HepG2 (cell line): ENCODE data around the gene GARIN3. TPM values are rescaled to one million over a fixed set of nuclear protein-coding genes. Genes with fewer than 3 reads are reported as not detected.

Experiments used
- ATAC-seq: fragments of 200-7000 bp; cut with Tn5 transposase; 3 replicates; pipeline ENCODE4 v1.9.1; 2020; ENCODE audit warnings: mild to moderate bottlenecking, moderate library complexity
- BruUV-seq: library from RNA; stranded (reverse); fragments of 400-500 nt; replicated peaks from 2 replicates; lab custom pipeline; 2021; lab: Mats Ljungman, UMichigan
- CTCF ChIA-PET: fragments of 300-600 bp; formaldehyde crosslinking; extraction: SDS; loops from one replicate; lab custom pipeline; 2021; ENCODE audit warnings: low total read pairs, inconsistent platforms, low intra/inter-chr PET ratio; lab: Yijun Ruan, JAX
- POLR2A ChIA-PET: fragments of 350-600 bp; sonication (Branson Sonifier 250); formaldehyde crosslinking; loops from one replicate; lab custom pipeline; 2020; ENCODE audit warnings: antibody characterized with exemption, inconsistent platforms; lab: Yijun Ruan, JAX
- DNase-seq: peaks from one replicate; pipeline ENCODE4 v3.0.0-alpha.2; 2015; ENCODE audit warnings: low spot score
- FAIRE-seq: peaks from 3 replicates; lab custom pipeline; 2011; peaks lifted over from hg19 to GRCh38; lab: Jason Lieb, UNC
- H2AFZ ChIP-seq: one replicate; pipeline ENCODE4 v1.6.1; 2011; ENCODE audit warnings: low read length, inconsistent platforms
- H3K27ac ChIP-seq: fragments of 300-600 bp; 3 replicates; pipeline ENCODE4 v1.8.0; 2011; ENCODE audit warnings: mixed run types, mild to moderate bottlenecking, mixed read lengths, low read length, inconsistent platforms; ENCODE audit not compliant: insufficient read depth; ENCODE audit errors: extremely low read length
- H3K27me3 ChIP-seq, 2 experiments: fragments of 200-600 bp in 1 of 2; 2 replicates in 1 of 2; 3 replicates in 1 of 2; pipeline versions ENCODE4 v1.6.0 to v1.8.0; 2011; ENCODE audit warnings: low read length in 2 of 2, mild to moderate bottlenecking in 2 of 2, moderate library complexity in 2 of 2, inconsistent platforms in 1 of 2; ENCODE audit not compliant: insufficient read depth in 2 of 2, control insufficient read depth in 1 of 2
- H3K36me3 ChIP-seq, 2 experiments: fragments of 200-600 bp in 1 of 2; replicated peaks in 1 of 2; 2 replicates in 1 of 2; 3 replicates in 1 of 2; pipeline versions ENCODE4 v1.5.1 to v1.8.0; 2011; ENCODE audit warnings: low read length in 2 of 2, inconsistent platforms in 1 of 2; ENCODE audit not compliant: insufficient read depth in 2 of 2, control insufficient read depth in 1 of 2
- H3K4me1 ChIP-seq: 2 replicates; pipeline ENCODE4 v1.5.1; 2012; ENCODE audit warnings: low read length, inconsistent platforms; ENCODE audit not compliant: insufficient read depth
- H3K4me2 ChIP-seq: 2 replicates; pipeline ENCODE4 v1.6.0; 2011; ENCODE audit warnings: low read depth, low read length, inconsistent platforms
- H3K4me3 ChIP-seq, 3 experiments: fragments of 200-600 bp in 1 of 3; sonication (generic), shearing (Covaris generic) in 1 of 3; replicated peaks in 1 of 3; 2 replicates each; pipeline ENCODE4 v1.5.1; 2011 to 2016; ENCODE audit warnings: low read length in 3 of 3, inconsistent platforms in 2 of 3, low read depth in 2 of 3, mild to moderate bottlenecking in 2 of 3, control low read depth in 1 of 3, mixed read lengths in 1 of 3; ENCODE audit not compliant: insufficient read depth in 1 of 3
- H3K79me2 ChIP-seq: one replicate; pipeline ENCODE4 v1.6.1; 2011; ENCODE audit warnings: low read length, inconsistent platforms; ENCODE audit not compliant: insufficient read depth
- H3K9ac ChIP-seq: 2 replicates; pipeline ENCODE4 v1.6.0; 2011; ENCODE audit warnings: mild to moderate bottlenecking, low read depth, low read length, inconsistent platforms; ENCODE audit not compliant: insufficient read depth
- H3K9me3 ChIP-seq: 2 replicates; pipeline ENCODE4 v1.5.1; 2012; ENCODE audit warnings: mild to moderate bottlenecking, low read length
- H4K20me1 ChIP-seq: 2 replicates; pipeline ENCODE4 v1.6.0; 2011; ENCODE audit warnings: inconsistent platforms, mild to moderate bottlenecking, low read length, moderate library complexity; ENCODE audit not compliant: insufficient read depth
- ESRRA ChIP-seq: sonication (generic); formaldehyde crosslinking; IDR thresholded peaks from 2 replicates; pipeline ENCODE4 v1.5.1; 2020; ENCODE audit warnings: mild to moderate bottlenecking, low read depth, missing genetic modification reagents
- HNRNPK ChIP-seq: fragments of 200-400 bp; formaldehyde crosslinking; IDR thresholded peaks from 2 replicates; pipeline ENCODE4 v1.6.1; 2018; ENCODE audit warnings: low read length, low read depth, moderate library complexity, mild to moderate bottlenecking; ENCODE audit not compliant: poor library complexity, severe bottlenecking
- ISX ChIP-seq: sonication (generic); formaldehyde crosslinking; conservative IDR thresholded peaks from 2 replicates; pipeline ENCODE4 v1.5.0; 2020; ENCODE audit warnings: missing genetic modification reagents
- MZF1 ChIP-seq: sonication (generic); formaldehyde crosslinking; IDR thresholded peaks from 2 replicates; pipeline ENCODE4 v1.8.1; 2023; ENCODE audit warnings: mild to moderate bottlenecking, missing genetic modification reagents, borderline replicate concordance
- REPIN1 ChIP-seq: sonication (generic); formaldehyde crosslinking; IDR thresholded peaks from 2 replicates; pipeline ENCODE4 v1.8.0; 2022; ENCODE audit warnings: missing genetic modification reagents, low read depth, mild to moderate bottlenecking, borderline replicate concordance
- RFX1 ChIP-seq: fragments of 450-650 bp; IDR thresholded peaks from 2 replicates; pipeline ENCODE4 v1.6.1; 2017
- SAFB2 ChIP-seq: sonication (generic); formaldehyde crosslinking; IDR thresholded peaks from 2 replicates; pipeline ENCODE4 v1.5.1; 2020; ENCODE audit warnings: missing genetic modification reagents, low read depth, mild to moderate bottlenecking, borderline replicate concordance
- SP1 ChIP-seq, 2 experiments: fragments of 450-650 bp in 1 of 2; sonication (generic) in 1 of 2; formaldehyde crosslinking in 1 of 2; IDR thresholded peaks; 2 replicates each; pipeline versions ENCODE4 v1.4.0 to v1.6.1; 2016 to 2020; ENCODE audit warnings: missing genetic modification reagents in 1 of 2
- THYN1 ChIP-seq: sonication (generic); formaldehyde crosslinking; IDR thresholded peaks from 2 replicates; pipeline ENCODE4 v1.8.1; 2023; ENCODE audit warnings: low read depth, mild to moderate bottlenecking, moderate library complexity, missing genetic modification reagents, borderline replicate concordance
- TSC22D2 ChIP-seq: sonication (generic); formaldehyde crosslinking; IDR thresholded peaks from 2 replicates; pipeline ENCODE4 v1.5.1; 2020; ENCODE audit warnings: missing genetic modification reagents, mild to moderate bottlenecking, borderline replicate concordance
- ZNF280D ChIP-seq: sonication (generic); formaldehyde crosslinking; IDR thresholded peaks from 2 replicates; pipeline ENCODE4 v1.5.1; 2020; ENCODE audit warnings: mild to moderate bottlenecking, missing genetic modification reagents
- ZNF83 ChIP-seq: sonication (generic); formaldehyde crosslinking; IDR thresholded peaks from 2 replicates; pipeline ENCODE4 v1.4.0; 2020; ENCODE audit warnings: missing genetic modification reagents, mild to moderate bottlenecking, borderline replicate concordance
- WGBS: methylation state at CpG from one replicate; pipeline ENCODE4 v1.1.6; 2017; ENCODE audit warnings: low lambda C conversion rate; 5-methylcytosine and 5-hydroxymethylcytosine counted together
- in situ Hi-C: cut with HindIII; loops from 2 replicates; pipeline ENCODE4 v1.10.0; 2017; ENCODE audit warnings: low pct_unique_long_range_greater_than_20kb; ENCODE audit not compliant: extremely low pct_ligation_motif_present
- intact Hi-C: fragments of 100-400 bp; cut with micrococcal nuclease; formaldehyde crosslinking; loops from one replicate; pipeline ENCODE4 v1.10.0; 2022; ENCODE audit not compliant: unreplicated experiment
- polyA plus RNA-seq, 8 experiments: library from polyadenylated mRNA; depleted of rRNA in 3 of 8; stranded (reverse) in 7 of 8; unstranded in 1 of 8; fragments of >200 nt; fragmentation: Illumina TruSeq in 4 of 8; extraction: Trizol in 4 of 8; gene quantifications; 2 replicates each; pipeline versions ENCODE4 v1.2.1 to v1.2.3, GENCODE V29; 2011 to 2016; ENCODE audit warnings: low read depth in 4 of 8, missing spikeins in 1 of 8, mixed read lengths in 1 of 8; ENCODE audit not compliant: insufficient read depth in 1 of 8
- total RNA-seq, 5 experiments: library from RNA; depleted of rRNA; stranded (reverse); fragments of >200 nt; fragmentation: Illumina TruSeq; extraction: Trizol; gene quantifications; 2 replicates each; pipeline ENCODE4 v1.2.3, GENCODE V29; 2016; ENCODE audit warnings: low read depth in 1 of 5
- TF ChIP-seq, protein P1 (sequence below): sonication (generic); formaldehyde crosslinking; conservative IDR thresholded peaks from 2 replicates; pipeline ENCODE4 v1.8.0; 2022; ENCODE audit warnings: mild to moderate bottlenecking, moderate library complexity, missing genetic modification reagents

GARIN3 gene
- total and polyA plus RNA-seq, 2 of the 13 experiments (the other 11 are each of a cell fraction or from before 2014, with no cell fraction given) = not detected

- Histone ChIP-seq H3K79me2 (no peaks in the 10 kb centered on the region), H4K20me1 (no peaks in the 10 kb centered on the region), H3K9me3 (no peaks in the 10 kb centered on the region), H3K36me3 (no peaks in the 10 kb centered on the region), H3K4me3 (no peak overlapping the region), H3K9ac (no peak overlapping the region), H3K27me3 (peaks cover 0 to 11% of the 10 kb centered on the region in 2 experiments; a peak in 3 of 5 replicates), H3K27ac (no peak overlapping the region), H3K4me1 (no peaks in the 10 kb centered on the region), H2AFZ (no peak overlapping the region), H3K4me2 (no peak overlapping the region)
- ChIA-PET POLR2A (no interaction called here), CTCF (no interaction called here)
- FAIRE-seq (no peak), ATAC-seq (no peak), DNase-seq (no peak)
- no peak for TF ChIP-seq SP1 (IDR thresholded peaks at IDR 0.05)
- TF ChIP-seq SP1 (CRISPR knock-in tag; IDR thresholded peaks at IDR 0.05) = no peak
- no peak for TF ChIP-seq MZF1 (CRISPR knock-in tag)
- TF ChIP-seq TSC22D2 (CRISPR knock-in tag) = no peak
- no peak for TF ChIP-seq ISX (CRISPR knock-in tag)
- no peak for TF ChIP-seq ZNF83 (CRISPR knock-in tag)
- no peak for TF ChIP-seq ESRRA (CRISPR knock-in tag)
- TF ChIP-seq RFX1 = 0 out of 2 replicates have a peak, but pooled peaks have one; percentile 10
- TF ChIP-seq SAFB2 (CRISPR knock-in tag) = no peak
- intact Hi-C loops (no loop called here), in situ Hi-C loops (no loop called here)
- 33% methylated on average over 6 of the region's 6 CpGs for WGBS
- BruUV-seq = no TSS peak
These were observed 6.8 kb downstream of the GARIN3 start for GRCh38 chr5:157159209-157159751.

GRCh38 chr5:157157293-157157891 is 8.7 kb downstream of the GARIN3 start:
- ATAC-seq = no peak
- H3K9me3 ChIP-seq = no peaks in the 10 kb centered on the region
- H3K4me1 ChIP-seq = no peaks in the 10 kb centered on the region
- in situ Hi-C loops = no loop called here
- no peaks in the 10 kb centered on the region for H3K79me2 ChIP-seq
- H4K20me1 ChIP-seq = no peaks in the 10 kb centered on the region
- H3K9ac ChIP-seq = no peak overlapping the region
- no peak for FAIRE-seq
- peaks cover 0 to 11% of the 10 kb centered on the region in 2 experiments; a peak in 3 of 5 replicates for H3K27me3 ChIP-seq
- BruUV-seq = no TSS peak
- ChIA-PET CTCF (no interaction called here), POLR2A (no interaction called here)
- intact Hi-C loops = no loop called here
- no peak overlapping the region for H3K4me2 ChIP-seq
- H3K27ac ChIP-seq = no peak overlapping the region
- no peaks in the 10 kb centered on the region for H3K36me3 ChIP-seq
- 0% methylated on average over 1 of the region's 1 CpG for WGBS
- H2AFZ ChIP-seq = no peak overlapping the region
- H3K4me3 ChIP-seq = no peak overlapping the region
- no peak for DNase-seq
- TF ChIP-seq THYN1 (no peak), ZNF280D (no peak), HNRNPK (no peak), REPIN1 (CRISPR knock-in tag) (no peak)
- TF ChIP-seq, protein P1, sequence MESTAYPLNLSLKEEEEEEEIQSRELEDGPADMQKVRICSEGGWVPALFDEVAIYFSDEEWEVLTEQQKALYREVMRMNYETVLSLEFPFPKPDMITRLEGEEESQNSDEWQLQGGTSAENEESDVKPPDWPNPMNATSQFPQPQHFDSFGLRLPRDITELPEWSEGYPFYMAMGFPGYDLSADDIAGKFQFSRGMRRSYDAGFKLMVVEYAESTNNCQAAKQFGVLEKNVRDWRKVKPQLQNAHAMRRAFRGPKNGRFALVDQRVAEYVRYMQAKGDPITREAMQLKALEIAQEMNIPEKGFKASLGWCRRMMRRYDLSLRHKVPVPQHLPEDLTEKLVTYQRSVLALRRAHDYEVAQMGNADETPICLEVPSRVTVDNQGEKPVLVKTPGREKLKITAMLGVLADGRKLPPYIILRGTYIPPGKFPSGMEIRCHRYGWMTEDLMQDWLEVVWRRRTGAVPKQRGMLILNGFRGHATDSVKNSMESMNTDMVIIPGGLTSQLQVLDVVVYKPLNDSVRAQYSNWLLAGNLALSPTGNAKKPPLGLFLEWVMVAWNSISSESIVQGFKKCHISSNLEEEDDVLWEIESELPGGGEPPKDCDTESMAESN (CRISPR knock-in tag) = no peak
